HG03175 (cell line): ENCODE measurements around the gene BCL2.

ENCODE experiments used
- ATAC-seq: cut with Tn5 transposase; IDR thresholded peaks from one replicate; pipeline ENCODE4 v1.9.1; 2021; ENCODE audit warnings: mild to moderate bottlenecking, moderate library complexity; ENCODE audit not compliant: unreplicated experiment

The BCL2 gene

GRCh38 chr18:63311118-63312018 lies 8.2 kb downstream of the BCL2 start:
- peak; percentile 65 for ATAC-seq

- no peak for ATAC-seq
Measured at GRCh38 chr18:63309422-63309821, 10.1 kb downstream of the BCL2 start.

- ATAC-seq = no peak
Measured at GRCh38 chr18:63307551-63308200, 11.9 kb downstream of the BCL2 start.

- ATAC-seq = no peak
Measured at GRCh38 chr18:63306819-63307550, 12.6 kb downstream of the BCL2 start.

- no peak for ATAC-seq
Measured at GRCh38 chr18:63306249-63306648, 13.3 kb downstream of the BCL2 start.

- no peak for ATAC-seq
Measured at GRCh38 chr18:63303547-63303946, 16.0 kb downstream of the BCL2 start.

GRCh38 chr18:63302636-63303405 lies 16.7 kb downstream of the BCL2 start:
- no peak for ATAC-seq

- ATAC-seq = no peak
Measured at GRCh38 chr18:63302220-63302619, 17.3 kb downstream of the BCL2 start.

DNA sequence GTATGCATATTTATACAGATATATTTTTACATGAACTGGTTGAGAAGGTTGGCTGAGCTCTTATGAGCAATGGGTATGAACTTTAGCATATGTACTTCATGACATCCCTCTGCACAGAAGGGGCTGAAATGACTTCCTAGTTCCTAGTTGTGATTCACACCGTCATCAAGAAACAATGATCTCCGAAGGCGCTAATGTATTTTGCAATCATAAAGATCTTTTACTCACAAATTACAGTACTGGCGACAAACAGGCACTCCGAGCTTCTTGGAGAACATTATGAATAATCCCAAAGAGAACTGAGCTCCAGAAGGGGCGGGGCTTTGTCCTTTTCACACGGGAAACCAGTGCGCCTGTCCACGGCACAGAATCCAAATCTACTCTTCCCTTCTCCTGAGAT lies 18.1 kb downstream of the BCL2 start:
- ATAC-seq = no peak

DNA sequence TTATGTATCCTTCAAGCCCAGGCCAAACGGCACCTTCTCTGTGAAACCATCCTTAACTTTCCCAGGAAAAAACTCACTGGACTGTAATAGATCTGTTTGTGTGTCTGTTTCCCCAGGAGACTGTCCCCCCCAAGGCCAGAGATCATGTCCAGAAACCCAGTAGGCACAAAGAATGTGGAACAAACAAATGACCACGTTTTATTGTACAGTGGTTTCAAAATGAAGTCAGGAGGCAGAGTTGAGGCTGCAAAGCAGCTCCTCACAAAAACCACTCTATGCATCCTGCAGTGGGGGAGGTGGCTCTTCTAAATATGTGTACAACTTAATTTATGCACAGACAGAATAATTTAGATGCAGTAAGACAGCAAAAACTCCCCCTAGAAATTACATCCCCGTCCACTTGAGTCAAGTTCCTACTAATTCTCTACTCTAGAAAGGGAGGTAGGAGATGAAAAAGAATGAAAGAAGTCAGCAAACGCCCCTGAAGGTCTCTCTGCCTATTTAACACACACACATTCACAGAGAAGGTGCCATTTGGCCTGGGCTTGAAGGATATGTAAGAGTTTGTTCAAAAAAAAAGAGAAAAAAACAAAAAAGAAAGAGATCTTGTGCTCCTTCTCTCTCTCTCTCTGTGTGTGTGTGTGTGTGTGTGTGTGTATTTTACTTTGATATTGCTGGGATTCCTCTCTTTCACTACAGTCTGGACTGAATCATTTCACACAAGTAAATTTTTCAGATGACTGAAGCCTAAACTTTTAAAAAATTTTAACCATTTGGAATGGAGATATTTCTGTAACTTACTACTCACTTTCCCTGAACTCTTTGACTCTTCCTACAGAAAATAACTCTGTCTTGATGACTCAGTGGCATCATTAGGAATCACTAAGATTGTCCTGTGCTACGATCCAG lies 19.5 kb downstream of the BCL2 start:
- ATAC-seq = peak; percentile 56

GRCh38 chr18:63298400-63299365 lies 20.9 kb downstream of the BCL2 start:
- ATAC-seq = no peak

GRCh38 chr18:63297687-63298399 lies 21.7 kb downstream of the BCL2 start:
- ATAC-seq = no peak

DNA sequence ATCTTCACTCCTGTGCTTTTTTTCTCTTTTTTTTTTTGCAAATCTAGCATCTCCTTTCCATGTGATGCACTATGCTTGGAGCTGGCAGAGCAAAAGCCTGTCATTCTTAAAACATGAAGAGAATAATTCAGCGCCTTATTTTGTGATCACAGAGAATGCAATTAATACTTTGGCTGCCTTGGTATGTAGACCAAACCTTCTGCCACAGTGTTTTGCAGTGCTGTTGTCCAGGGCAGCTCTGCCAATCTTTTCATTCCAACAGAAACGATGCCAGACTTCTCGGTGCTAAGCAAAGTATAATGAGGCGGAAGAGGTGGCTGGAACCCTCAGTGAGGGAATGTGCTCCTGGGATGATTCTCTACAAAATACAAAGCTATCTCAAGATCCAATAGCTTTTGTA lies 25.6 kb downstream of the BCL2 start:
- ATAC-seq = no peak

DNA sequence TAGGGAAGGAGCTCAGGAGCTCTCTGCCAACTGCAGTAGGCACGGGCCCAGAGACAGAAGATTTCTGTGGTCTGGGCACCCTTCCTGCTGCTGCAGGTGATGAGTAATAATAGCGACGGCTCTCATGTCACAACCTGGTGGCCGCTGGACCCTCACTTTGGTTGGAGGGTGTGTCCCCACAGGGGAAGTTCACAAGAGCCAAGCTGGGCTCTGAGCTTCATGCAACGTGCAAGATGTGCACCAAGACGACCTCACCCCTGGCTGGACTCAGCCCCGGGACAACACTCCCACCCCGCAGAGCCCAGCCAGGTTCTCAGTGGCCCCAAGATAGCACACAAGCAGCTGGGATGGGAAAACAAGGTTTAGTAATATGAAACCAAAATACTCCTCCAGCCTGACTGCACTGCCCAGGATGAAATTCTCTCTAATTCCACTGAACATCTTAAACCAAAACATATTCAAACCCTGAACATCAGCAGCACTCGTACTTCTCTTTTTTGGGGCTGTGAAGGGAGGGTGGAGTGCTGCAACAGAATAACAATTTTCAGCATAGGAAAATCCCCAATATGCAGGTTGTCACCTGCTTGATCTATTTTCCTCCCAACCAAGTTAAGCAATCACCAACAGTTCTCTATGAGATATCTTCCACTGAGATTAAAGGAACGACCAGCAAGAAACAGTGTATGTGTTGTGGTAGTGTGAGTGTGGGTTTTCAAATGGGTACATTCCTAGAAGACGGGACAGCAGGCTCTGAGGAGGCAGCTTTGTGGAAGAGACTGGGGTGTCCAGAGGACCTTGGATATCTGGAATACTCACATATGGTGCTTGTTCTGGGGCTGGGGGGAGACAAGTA lies 26.5 kb downstream of the BCL2 start:
- ATAC-seq = peak; percentile 83

- no peak for ATAC-seq
Measured at GRCh38 chr18:63291278-63291677, 28.3 kb downstream of the BCL2 start.

- ATAC-seq = no peak
Measured at GRCh38 chr18:63290821-63291200, 28.8 kb downstream of the BCL2 start.

DNA sequence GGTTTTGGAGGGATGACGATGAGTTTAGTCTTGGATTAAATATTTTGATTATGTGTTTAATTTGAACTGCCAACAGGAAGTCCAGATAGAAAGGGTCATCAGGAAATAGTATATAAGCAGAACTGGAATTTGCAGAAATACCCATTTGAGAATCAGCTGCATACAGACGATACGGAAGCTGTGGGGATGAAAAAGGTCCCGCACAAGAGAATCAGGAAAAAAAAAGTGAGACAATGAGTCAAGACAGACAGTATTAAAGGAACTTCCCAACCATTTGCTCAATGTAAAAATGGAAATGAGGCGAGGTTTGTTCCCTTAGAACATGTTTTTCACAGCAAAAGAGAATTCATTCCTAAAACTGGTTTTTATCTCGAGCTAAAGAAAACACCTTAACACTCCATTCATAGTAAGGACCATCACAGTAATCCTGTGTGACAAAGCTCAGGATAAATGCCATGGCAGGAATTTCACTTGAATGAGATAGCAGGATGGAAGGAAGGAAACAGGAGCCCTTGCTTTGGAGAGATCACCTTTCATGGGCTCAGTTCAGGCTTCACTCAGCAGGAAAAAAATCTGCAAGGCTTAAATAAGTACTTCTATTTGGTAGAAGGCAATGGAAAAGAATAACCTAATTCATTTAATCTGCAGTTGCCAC lies 29.3 kb downstream of the BCL2 start:
- no peak for ATAC-seq
